ENCODE results near the gene NMNAT1. TPM values are rescaled to one million over a fixed set of nuclear protein-coding genes. Genes with fewer than 3 reads are reported as not detected.
A peak's percentile ranks its signal among the peaks of the same experiment; 100 is the strongest.

Gene NMNAT1
- total RNA-seq, 1 experiment from 2014 or later, result 2.3 TPM

DNA sequence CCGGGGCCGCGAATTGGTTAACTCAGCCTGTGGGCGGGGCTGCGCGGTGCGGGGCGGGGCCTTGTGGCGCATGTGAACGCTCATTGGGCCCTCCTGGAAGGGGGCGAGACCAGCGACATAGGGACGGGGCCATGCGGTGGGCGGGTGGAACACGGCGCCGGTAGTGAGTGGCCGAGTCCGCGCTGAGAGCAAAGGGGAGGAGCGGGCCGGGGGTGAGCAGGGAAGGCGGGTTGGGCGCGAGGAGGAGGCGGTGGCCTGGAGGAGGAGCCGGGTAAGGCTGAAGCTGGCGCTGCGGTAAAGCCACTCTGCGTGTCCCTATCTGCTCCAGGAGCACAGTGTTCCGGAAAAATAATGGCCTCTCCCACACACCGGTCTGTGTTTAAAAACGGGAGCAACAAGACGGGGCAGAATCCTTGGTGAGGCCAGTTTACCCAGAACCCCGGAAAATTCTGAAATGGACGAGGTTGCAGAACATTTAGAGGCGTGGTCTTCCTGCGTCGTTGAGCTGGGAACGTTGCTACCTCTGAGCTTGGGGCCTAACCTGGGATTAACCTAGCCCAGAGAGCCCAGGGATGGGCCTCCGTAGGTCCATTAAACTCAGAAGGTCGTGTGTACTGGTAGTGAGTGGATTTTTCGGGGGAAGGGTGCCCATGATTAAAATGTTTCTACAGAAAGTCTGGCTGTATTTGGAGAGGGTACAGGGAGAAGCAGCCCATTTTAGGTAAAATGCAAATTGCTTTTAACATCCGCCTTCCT is 32.7 kb upstream of the NMNAT1 start (continued):
- TF ChIP-seq PRDM15 (CRISPR knock-in tag; IDR thresholded peaks at IDR 0.05) (no peak), ZNF396 (CRISPR knock-in tag; IDR thresholded peaks at IDR 0.05; ENCODE audit: borderline replicate concordance) (no peak), FOXK1 (CRISPR knock-in tag; IDR thresholded peaks at IDR 0.05) (peak; percentile 30; the same call in 1 of the 2 replicates), ZNF232 (CRISPR knock-in tag; IDR thresholded peaks at IDR 0.05) (no peak), AFF4 (CRISPR knock-in tag; IDR thresholded peaks at IDR 0.05; ENCODE audit: borderline replicate concordance) (no peak), USF1 (CRISPR knock-in tag; IDR thresholded peaks at IDR 0.05) (0 out of 2 replicates have a peak, but pooled peaks have one; percentile 32), JUN (CRISPR knock-in tag; IDR thresholded peaks at IDR 0.05) (no peak), FOXP1 (CRISPR knock-in tag; IDR thresholded peaks at IDR 0.05; ENCODE audit: borderline replicate concordance) (no peak), SP1 (CRISPR knock-in tag; conservative IDR thresholded peaks at IDR 0.05) (peak; percentile 90), ZNF138 (CRISPR knock-in tag; conservative IDR thresholded peaks at IDR 0.05) (no peak)

DNA sequence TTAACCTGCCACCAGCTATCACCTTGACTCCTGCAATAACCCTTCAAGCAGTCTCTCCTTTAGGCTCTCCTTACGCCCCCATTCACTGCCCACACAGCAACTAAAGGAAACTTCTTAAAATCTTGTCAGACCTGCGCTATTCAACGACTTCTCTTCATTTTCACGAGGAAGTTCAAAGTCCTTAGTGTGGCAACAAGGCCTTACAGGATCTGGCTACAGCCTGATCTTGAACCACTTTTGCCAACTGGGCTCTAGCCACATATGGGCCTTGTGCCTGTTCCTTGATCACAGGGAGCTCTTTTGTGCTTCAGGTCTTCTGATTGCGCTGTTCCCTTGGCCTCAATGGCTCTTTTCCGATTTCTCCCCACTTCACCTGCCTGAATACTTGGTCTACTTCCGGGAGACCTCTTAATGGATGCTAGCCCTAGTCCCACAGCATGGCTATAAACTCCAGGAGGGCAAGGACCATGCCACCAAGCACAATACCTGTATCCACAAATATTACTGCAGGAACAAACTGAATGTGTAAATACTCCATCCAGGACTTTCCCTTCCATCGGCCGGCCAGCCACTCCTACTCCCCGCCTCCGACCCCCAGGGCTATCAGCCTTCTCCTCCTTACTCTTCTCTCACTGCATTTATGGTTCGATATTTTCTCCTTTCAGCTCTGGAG is 30.9 kb upstream of the NMNAT1 start:
- CTCF ChIA-PET, result no interaction called here
- peak overlapping the region; percentile 0 for H3K4me3 Mint-ChIP-seq
- POLR2A ChIA-PET, result no interaction called here
- TF ChIP-seq NR2C2 (CRISPR knock-in tag; IDR thresholded peaks at IDR 0.05) (no peak), ATF6 (CRISPR knock-in tag; IDR thresholded peaks at IDR 0.05) (no peak), ZNF138 (CRISPR knock-in tag; conservative IDR thresholded peaks at IDR 0.05) (no peak), MAX (CRISPR knock-in tag; IDR thresholded peaks at IDR 0.05) (no peak)
- TF ChIP-seq, protein P1, sequence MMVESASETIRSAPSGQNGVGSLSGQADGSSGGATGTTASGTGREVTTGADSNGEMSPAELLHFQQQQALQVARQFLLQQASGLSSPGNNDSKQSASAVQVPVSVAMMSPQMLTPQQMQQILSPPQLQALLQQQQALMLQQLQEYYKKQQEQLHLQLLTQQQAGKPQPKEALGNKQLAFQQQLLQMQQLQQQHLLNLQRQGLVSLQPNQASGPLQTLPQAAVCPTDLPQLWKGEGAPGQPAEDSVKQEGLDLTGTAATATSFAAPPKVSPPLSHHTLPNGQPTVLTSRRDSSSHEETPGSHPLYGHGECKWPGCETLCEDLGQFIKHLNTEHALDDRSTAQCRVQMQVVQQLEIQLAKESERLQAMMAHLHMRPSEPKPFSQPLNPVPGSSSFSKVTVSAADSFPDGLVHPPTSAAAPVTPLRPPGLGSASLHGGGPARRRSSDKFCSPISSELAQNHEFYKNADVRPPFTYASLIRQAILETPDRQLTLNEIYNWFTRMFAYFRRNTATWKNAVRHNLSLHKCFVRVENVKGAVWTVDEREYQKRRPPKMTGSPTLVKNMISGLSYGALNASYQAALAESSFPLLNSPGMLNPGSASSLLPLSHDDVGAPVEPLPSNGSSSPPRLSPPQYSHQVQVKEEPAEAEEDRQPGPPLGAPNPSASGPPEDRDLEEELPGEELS (CRISPR knock-in tag; IDR thresholded peaks at IDR 0.05), result no peak
- TF ChIP-seq, protein P2, sequence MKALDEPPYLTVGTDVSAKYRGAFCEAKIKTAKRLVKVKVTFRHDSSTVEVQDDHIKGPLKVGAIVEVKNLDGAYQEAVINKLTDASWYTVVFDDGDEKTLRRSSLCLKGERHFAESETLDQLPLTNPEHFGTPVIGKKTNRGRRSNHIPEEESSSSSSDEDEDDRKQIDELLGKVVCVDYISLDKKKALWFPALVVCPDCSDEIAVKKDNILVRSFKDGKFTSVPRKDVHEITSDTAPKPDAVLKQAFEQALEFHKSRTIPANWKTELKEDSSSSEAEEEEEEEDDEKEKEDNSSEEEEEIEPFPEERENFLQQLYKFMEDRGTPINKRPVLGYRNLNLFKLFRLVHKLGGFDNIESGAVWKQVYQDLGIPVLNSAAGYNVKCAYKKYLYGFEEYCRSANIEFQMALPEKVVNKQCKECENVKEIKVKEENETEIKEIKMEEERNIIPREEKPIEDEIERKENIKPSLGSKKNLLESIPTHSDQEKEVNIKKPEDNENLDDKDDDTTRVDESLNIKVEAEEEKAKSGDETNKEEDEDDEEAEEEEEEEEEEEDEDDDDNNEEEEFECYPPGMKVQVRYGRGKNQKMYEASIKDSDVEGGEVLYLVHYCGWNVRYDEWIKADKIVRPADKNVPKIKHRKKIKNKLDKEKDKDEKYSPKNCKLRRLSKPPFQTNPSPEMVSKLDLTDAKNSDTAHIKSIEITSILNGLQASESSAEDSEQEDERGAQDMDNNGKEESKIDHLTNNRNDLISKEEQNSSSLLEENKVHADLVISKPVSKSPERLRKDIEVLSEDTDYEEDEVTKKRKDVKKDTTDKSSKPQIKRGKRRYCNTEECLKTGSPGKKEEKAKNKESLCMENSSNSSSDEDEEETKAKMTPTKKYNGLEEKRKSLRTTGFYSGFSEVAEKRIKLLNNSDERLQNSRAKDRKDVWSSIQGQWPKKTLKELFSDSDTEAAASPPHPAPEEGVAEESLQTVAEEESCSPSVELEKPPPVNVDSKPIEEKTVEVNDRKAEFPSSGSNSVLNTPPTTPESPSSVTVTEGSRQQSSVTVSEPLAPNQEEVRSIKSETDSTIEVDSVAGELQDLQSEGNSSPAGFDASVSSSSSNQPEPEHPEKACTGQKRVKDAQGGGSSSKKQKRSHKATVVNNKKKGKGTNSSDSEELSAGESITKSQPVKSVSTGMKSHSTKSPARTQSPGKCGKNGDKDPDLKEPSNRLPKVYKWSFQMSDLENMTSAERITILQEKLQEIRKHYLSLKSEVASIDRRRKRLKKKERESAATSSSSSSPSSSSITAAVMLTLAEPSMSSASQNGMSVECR (CRISPR knock-in tag; IDR thresholded peaks at IDR 0.05; ENCODE audit: borderline replicate concordance), result no peak

More for the DNA sequence above, 30.9 kb upstream of the NMNAT1 start:
- ATAC-seq, result no peak
- Mint-ChIP-seq H3K27ac (peak overlapping the region; percentile 41), H3K9me3 (no peaks in the 10 kb centered on the region), H3K27me3 (ENCODE audit: low read depth) (no peaks in the 10 kb centered on the region), H3K4me1 (peaks cover 37% of the 10 kb centered on the region), H3K36me3 (no peaks in the 10 kb centered on the region)
- DNase-seq (ENCODE audit: low spot score), result no peak

All from WTC11 (cell line).